Adipose tissue (tissue), 3 donors: Measurements from ENCODE around the gene PDE6C. TPM values are rescaled to one million over a fixed set of nuclear protein-coding genes. Genes with fewer than 3 reads are reported as not detected.

Experiments
- polyA plus RNA-seq, 3 donors: library from polyadenylated mRNA; stranded (reverse); fragments of 200-250 nt; gene quantifications; one replicate each; pipeline ENCODE4 v1.2.3, GENCODE V29; 2013
- donor health status: healthy with polysubstance abuse.
- donor health status: Bipolar disorder and iron deficiency.
- donor health status: healthy.

PDE6C gene
- polyA plus RNA-seq, 3 donors, result not detected

Other genes with a start within 250 kb of the PDE6C start
- 10 to 100 TPM in 2 of 3 donors, 1 to 10 TPM in 1; 6.2 to 32.1 (median 11.6) TPM for gene MYOF, start 130.2 kb upstream of the PDE6C start, polyA plus RNA-seq
- 1 to 10 TPM in 1 of 3 donors, under 1 TPM in 2; 0.15 to 2.6 (median 0.22) TPM for gene CEP55, start 115.9 kb upstream of the PDE6C start, polyA plus RNA-seq
- gene FFAR4, start 45.9 kb upstream of the PDE6C start, polyA plus RNA-seq, result 1 to 10 TPM in 2 of 3 donors, under 1 TPM in 1; 0.22 to 9.3 (median 1.3) TPM
- gene RBP4, start 11.3 kb upstream of the PDE6C start, polyA plus RNA-seq, result 1,000 to 10,000 TPM in 1 of 3 donors, 100 to 1,000 TPM in 2; 158 to 1,290 (median 307) TPM
- 10 to 100 TPM in 1 of 3 donors, 1 to 10 TPM in 2; 6.4 to 12.4 (median 6.7) TPM for gene FRA10AC1, start 90.1 kb downstream of the PDE6C start, polyA plus RNA-seq
- under 1 TPM in 2 of 3 donors, not detected in 1; 0.03 to 0.06 TPM for gene LGI1, start 145.4 kb downstream of the PDE6C start, polyA plus RNA-seq